HG03575 (cell line): ENCODE results near the gene ELFN1.

ENCODE experiments used
- ATAC-seq: cut with Tn5 transposase; IDR thresholded peaks from one replicate; pipeline ENCODE4 v1.9.1; 2021; ENCODE audit not compliant: unreplicated experiment, insufficient number of reproducible peaks, low FRiP score; ENCODE audit errors: extremely low read depth

The ELFN1 gene

DNA sequence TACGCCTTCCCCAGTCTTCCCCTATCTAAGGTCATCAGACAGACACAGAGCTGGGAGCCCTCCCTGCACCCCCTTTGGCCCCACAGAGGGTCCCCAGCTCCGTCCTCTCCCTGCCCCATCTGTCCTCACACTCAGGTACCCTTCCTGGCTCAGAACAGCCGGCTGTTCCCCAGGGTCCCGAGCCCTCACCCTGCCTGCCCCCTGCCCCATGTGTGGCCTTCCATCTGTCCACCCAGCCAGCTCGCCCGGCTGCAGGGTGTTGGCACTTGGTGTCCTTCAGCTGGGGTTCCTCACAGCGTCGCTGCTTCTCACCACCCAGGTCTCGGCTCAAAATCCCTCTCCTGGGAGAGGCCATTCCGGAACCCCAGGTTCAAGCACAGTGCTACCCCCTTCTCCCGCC, 28.9 kb upstream of the ELFN1 start:
- ATAC-seq: no peak

DNA sequence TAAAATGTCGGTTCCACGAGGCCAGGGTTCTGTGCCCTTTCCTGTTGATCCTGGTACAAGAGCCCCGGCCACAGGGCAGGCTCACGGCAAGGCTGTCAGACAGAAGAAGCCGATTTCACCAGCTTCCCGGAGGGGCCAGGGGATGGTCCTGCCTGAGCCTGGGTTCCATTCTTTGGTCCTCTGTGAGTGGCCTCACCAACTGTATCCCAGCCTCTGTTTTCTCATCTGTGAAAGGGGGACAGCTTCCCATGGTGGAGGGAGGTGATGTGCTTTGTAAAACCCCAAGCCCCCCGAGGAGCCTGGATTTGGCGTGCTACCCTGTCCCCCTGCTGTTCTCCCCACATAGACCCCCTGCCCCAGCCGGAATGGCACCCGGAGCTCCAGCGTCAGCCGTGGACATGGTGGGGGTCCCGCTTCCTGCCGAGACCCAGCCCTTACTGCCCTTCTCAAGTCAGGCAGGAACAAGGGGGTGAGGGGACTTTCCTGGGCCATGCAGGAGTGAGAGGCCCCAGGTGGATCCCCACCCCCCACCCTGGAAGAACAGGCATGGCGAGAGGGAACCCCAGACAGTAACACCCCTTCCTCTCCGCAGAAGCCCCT, 28.3 kb upstream of the ELFN1 start:
- no peak for ATAC-seq

DNA sequence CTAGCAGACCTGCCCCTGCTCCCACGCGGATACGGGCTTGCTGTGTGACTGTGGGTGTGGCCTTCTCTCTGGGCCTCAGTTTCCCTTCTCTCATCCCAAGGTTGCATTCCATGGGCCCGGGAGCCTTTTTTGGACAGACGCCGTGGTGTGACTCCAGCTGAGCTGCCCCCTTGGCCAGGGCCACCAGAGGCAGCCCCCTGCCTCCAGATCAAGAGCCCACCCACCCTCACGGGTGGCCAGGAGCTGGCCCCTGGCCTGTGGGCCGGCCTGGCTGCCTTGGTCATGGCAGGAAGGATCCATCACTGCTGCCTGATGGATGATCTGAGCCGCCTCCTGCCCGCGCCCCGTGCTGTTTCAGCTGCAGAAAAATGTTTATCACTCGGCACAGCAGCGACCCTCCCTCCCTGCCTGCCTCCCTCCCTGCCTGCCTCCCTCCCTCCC, 27.8 kb upstream of the ELFN1 start:
- ATAC-seq: no peak

DNA sequence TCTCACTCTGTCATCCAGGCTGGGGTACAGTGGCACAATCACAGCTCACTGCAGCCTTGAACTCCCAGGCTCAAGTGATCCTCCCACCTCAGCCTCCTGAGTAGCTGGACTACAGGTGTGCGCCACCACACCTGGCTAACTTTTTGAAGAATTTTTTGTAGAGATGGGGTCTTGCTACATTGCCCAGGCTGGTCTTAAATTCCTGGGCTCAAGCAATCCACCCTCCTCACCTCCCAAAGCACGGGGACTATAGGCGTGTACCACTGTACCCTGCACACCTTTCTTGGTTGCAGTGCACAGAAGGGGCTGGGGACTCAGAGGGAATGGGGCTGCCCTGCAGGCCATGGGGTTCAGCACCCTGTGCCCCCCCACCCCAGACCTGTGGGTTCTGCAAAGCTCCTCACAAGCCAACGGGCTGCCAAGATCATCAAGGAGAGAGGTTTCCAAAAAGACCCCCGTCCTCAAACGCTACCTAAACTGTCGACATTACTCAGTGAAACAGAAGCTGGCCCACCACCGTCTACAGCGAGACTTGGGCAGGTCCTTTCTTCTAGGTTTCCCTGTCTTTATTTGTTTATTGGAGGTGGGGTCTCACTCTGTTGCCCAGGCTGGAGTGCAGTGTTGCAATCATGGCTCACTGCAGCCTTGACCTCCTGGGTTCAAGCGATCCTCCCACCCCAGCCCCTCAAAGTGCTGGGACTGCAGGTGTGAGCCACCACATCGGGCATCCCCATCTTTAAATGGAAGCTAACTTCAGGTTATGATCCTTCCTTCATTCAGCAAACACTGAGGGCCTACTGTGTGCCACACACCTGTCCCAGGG, 26.6 kb upstream of the ELFN1 start:
- ATAC-seq: no peak

DNA sequence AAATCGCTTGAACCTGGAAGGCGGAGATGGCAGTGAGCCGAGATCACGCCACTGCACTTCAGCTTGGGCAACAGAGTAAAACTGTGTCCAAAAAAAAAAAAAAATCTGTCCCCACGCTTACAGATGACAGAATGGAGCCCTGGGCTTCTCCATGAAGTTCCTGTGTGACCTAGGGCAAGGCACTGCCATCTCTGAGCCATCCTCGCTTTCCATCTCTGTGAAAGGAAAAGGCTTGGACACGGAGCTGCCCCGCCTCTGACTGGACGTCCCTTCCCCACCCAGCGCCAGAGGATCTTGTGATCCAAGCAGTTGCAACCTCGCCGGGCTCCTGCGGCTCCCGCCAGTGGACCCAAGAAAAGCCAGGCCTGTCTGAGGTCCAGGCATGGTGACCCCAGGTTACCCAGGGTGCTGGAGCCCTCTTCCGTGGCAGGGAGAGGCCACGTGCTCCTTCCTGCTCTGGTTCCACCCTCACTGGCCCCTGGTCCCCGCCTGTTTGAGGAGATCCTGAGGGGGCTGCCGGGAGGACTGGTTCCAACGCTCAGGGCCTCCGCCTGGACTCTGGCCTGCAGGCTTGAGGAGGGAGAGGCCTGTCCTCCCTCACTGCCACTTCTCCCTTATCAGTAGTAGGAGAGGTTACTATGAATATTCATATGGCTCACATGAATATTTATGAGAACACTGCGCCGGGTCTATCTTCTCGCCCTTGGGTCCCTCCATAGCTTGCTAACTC, 25.6 kb upstream of the ELFN1 start:
- ATAC-seq: no peak

DNA sequence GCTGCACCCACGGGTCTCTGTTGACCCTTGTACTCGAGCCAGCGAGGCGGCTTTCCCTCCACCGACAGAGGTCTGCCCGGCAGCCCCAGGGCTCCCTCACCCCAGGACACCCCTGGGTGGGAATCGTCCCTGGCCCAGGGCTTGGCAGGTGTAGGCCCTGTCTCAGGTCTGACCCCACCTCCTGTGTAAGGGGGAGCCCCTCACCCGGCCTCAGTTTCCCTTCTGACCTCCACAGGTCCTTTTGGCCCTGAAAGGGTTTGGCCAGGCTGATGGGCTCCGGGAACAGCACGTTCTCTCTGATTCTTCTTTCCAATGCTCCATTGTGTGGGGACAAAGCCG, 25.0 kb upstream of the ELFN1 start:
- ATAC-seq: no peak

DNA sequence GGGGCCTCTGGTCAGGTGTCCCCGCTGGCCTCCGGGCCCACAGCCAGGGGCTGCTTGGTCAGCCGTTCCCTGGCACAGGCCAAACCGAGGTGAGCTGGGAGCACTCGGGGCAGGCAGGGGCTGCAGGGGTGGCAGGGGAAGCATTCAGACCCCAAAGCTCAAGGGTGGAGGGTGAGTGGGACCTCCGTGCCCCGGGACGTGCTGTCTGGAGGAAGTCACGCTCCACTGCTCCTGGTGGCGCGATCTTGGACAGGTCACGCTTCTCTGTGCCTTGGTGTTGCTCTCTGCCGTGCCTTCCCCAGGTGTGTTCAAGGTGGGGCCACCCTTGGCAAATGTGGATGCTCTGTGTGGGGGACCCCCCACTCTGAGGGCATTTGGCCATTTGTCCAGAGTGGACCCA, 24.6 kb upstream of the ELFN1 start:
- no peak for ATAC-seq

DNA sequence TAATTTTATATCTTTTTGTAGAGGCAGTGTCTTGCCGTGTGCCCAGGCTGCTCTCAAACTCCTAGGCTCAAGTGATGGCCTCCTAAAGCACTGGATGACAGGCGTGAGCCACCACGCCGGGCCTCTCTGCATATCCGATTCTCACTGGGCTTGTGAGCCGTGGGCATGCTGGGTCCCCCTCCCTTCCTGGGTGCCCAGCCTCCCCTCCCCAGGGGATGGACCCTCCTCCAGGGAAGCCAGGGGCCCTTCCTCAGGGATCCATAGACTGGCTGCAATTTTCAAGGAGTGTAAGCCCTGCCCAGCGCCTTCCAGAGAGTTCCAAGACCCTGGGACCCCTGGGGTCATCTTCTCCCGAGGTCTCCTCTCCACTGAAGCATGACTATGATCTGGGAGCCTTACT, 23.7 kb upstream of the ELFN1 start:
- no peak for ATAC-seq

DNA sequence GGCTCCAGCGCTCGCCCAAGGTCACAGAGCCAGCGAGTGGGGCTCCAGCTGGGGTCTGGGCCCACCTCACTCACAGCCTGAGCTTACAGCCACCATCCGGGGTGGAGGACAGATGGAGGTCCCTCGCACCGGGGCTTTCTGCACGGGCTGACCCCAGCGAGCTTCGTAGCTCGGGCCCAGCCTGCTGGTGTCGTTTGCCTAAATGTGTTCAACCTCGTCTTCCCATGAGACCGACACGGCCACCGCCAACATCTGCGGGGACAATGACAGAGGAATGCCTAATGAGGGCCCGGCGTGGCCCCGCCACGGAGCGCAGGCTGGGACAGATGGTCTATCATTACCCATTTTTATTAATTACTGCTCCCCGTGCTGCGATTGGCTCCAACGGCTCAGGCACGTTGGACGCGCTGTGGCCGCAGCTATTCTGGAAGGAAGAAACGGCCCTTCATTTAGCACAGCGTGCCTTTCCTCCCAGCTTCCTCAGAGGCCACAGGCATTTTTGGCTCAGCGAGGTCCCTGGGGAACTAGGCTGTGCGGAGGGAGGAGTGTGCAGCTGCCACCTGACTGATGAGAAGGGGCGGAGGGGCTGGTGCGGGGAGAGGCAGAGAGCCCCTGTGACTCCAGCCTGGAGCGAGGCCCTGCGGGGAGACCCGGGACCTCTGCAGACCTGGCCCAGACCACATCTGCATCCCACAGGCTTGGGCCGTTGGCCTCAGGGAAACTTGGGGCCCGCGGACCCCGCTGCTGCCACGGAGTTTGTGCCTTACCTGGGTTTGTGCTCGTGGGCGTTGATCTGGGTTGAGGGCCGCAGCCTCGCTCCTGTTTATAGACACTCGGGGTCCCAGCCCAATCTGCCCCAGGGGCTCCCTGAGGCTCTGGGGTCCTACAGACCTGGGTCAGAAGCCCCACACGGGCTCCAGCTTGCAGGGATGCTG, 22.9 kb upstream of the ELFN1 start:
- no peak for ATAC-seq

DNA sequence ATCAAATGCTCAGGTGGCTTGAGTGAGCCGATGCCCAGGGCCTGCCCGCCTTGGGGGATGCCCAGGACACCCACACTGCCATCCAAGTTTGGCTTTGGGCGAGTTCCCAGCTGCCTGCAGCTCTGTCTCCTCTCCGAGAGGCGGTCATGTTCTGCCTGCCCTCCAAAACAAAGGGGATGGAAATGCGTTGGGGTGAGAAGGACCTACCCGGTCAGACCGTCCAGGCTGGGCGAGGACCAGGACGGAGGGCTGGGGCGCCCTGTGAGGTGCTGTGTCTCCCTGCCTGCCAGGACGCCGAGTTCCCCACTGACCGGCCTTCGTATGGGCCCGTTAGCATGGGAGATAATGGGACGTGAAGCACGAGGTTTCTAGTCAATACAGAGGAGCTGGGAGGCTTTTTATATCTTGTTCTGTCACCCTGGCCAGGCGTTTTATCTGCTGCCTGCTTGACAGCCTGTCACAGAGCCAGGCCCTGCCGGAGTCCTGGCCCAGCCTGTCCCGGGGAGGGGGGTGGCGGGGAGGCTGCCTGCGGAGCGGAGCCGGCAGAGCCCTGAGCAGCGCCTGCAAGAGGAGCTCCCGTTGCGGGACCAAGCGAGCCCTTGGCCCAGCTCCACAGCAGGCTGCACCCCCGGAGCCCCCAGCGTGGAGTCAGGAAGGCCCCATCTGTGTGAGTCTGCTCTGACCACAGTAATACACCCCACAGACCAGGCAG, 22.0 kb upstream of the ELFN1 start:
- ATAC-seq: no peak

DNA sequence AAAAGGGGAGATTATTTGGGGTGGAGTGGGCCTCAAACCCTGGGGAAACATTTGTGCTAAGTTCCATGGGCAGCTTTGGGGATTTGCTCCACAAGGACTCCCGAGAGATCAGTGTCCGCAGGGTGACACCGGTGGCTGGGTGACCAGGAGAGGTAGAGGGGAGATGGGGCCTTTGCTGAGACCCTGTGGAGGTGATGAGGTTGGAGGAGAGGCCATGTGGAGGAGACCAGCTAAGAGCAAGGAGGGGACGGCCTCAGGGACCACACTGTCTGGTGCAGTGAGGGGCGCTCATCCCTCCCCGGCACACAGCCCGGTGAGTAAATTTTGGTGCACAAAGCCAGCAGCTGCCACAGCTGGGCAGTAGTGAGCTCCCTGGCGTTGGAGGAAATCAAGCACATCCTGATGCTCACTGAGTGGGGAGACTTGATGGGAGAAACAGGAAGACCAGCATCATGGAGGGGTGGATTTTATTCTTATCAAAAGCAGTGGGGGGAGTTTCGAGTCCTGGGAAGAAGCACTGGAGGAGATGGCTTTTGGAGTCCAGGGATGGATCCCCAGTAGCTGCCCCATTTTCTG, 20.2 kb upstream of the ELFN1 start:
- ATAC-seq: no peak

DNA sequence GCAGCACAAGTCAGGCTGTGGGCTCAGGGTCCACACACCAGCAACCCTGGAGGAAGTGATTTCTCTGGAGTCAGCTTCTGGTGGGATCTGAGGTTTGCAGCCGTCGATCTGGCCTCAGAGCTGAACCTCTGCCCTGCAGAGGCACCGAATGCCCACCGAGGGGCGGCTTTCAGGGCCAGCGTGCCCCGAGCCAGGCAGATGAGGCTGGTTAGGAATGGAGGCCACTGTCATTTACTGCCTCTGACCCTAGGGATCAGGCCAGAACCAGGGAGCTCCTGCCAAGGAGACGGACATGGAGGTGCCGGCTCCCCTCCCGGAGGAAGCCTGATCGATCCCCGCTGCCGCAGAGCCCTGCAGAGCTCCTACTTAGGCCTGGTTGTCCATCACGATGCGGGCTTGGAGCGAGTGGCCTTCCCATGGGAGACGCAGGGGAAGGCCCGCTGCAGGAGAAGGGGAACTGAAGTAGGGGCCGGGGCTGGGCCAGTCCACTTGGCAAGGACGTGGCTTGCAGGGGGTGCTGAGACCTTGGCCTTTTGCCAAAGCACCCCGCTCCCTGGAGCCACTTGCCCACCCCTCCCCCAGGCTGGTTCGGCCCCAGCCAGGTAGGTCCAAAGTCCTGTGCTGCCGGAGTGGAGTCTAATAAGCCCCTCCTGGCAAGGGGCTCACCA, 19.6 kb upstream of the ELFN1 start:
- ATAC-seq: no peak

DNA sequence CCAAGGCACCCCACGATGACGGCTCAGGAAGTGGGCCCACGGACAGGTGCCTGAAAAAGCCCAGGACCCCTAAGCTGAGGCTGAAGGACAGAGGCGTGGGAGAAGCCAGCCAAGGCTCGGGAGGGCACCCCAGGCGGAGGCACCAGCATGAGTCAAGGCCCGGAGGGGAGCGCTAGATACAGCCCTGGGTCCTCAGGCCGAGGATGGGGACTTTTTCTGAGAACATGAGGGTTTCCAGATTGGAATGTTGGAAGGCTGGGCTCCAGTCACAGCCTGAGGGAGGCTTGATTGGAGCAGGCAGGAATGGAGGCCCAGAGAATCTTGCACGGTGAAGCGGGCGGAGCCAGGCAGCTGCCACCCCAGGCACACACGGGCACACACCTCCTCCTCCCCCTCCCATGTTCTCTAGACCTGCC, 19.0 kb upstream of the ELFN1 start:
- no peak for ATAC-seq

DNA sequence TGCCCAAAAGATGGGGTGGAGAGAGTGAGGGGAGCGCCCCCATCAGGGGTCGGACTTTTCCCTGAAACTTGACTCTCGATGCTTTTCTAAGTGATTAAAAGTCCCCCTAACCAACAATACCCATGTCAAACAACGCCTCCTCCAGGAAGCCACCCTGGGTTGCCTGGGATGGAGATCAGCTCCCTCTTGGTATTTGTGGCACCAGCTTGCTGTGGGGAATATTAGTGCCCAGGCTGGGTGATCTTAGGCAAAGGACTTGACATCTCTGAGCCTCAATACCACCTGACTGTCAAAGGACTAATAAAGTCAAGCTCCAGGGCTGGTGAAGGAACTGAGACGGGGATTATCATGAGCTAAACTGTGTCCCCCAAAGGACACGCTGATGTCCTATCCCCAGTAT, 18.2 kb upstream of the ELFN1 start:
- no peak for ATAC-seq

DNA sequence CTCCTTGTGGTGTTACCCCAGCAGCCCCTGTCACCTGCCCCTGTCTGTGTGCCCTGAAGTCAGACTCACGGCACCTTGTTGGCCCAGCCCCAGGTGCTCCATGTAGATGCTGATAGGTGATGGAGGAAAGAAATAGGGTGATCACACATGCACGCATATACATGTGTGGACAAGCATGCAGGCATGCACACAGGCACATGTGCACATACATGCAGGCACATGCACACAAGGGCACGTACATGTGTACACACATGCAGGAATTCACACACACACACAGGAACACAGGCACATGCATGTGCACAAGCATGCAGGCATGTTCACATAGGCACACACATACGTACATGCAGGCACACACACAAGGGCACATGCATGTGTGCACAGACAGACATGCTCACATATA, 16.6 kb upstream of the ELFN1 start:
- ATAC-seq: no peak

DNA sequence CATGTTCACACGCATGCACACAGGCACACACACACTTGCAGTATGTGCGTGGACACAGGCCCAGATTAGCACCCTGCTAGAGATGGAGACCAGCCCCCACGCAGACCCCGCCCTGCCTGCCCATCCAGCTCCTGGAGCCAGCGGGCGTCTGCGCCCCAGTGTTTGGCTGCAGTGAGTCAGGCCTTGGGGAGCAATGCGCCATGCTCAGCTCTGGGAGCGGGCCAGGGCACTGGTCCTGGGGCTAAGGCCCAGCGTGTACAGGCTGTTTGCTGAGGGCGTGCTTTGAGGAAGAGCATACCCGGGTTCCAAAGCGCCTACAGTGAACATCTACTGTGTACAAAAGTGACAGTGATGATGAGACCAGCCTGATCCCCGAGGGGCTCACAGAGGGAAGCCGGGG, 16.0 kb upstream of the ELFN1 start:
- ATAC-seq: no peak

DNA sequence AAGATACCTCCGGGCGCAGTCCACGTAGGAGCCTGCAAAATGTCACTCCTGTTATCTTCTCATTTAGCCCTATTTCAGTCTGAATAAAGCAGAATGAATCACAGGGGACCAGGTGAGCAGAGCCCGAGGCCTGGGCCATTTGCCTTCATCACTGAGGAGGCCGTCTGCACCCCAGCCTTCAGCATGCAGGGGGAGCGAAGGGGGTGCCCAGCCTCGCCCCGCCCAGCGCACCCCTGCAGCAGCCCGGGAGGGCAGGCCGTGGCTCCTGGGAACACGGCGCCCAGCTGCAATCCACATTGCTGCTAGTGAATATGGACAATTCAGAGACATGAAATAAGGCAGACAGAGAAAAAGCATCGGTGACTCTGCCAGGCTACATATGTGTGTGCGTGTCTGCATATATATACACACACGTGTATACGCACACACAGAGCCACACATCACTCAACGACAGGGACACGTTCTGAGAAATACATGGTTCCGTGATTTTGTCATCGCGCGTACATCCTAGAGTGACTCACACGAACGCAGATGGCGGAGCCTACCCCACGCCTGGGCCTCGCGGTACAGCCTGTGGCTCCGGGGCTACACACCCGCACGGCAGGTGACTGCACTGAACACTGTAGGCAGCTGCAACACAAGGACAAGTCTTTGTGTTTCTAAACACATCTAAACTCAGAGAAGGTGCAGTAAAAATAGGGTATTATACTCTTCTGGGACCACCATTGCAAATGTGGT, 15.2 kb upstream of the ELFN1 start:
- no peak for ATAC-seq
